ENCODE results near the gene CDADC1. TPM values are rescaled to one million over a fixed set of nuclear protein-coding genes. Genes with fewer than 3 reads are reported as not detected.

The CDADC1 gene
- total RNA-seq, 1 donor from 2014 or later: 9.2 TPM

DNA sequence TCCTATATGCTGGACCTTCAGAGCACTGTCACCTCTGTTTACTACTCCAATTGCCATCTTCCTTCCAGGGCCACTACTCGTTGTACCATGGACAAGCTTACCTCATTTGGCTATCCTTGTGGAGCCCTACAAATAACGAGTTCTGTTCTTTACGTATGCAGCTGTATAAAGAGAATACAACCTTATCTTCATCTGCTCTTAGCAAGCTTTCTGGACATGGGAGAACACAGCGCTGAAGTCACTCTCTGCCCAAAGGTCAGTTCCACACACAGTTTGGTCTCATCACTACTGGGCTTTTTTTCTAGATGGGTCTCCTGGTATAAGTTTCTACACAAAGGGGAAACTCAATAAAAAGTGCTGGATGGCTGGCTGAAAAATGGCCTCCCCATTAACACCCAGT, 88.9 kb downstream of the CDADC1 start:
- Mint-ChIP-seq H3K4me1 (peaks cover 41% of the 10 kb centered on the region), H3K36me3 (peaks cover 2% of the 10 kb centered on the region), H3K27ac (no peak overlapping the region), H3K27me3 (ENCODE audit: low read depth) (peaks cover 3% of the 10 kb centered on the region), H3K9me3 (no peaks in the 10 kb centered on the region), H3K4me3 (no peak overlapping the region)
- TF ChIP-seq, protein P1, sequence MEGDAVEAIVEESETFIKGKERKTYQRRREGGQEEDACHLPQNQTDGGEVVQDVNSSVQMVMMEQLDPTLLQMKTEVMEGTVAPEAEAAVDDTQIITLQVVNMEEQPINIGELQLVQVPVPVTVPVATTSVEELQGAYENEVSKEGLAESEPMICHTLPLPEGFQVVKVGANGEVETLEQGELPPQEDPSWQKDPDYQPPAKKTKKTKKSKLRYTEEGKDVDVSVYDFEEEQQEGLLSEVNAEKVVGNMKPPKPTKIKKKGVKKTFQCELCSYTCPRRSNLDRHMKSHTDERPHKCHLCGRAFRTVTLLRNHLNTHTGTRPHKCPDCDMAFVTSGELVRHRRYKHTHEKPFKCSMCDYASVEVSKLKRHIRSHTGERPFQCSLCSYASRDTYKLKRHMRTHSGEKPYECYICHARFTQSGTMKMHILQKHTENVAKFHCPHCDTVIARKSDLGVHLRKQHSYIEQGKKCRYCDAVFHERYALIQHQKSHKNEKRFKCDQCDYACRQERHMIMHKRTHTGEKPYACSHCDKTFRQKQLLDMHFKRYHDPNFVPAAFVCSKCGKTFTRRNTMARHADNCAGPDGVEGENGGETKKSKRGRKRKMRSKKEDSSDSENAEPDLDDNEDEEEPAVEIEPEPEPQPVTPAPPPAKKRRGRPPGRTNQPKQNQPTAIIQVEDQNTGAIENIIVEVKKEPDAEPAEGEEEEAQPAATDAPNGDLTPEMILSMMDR (IDR thresholded peaks at IDR 0.05; ENCODE audit: unreplicated experiment): no peak
- no peak for DNase-seq (ENCODE audit: low spot score in 2 of 2, unreplicated experiment in 2 of 2)

DNA sequence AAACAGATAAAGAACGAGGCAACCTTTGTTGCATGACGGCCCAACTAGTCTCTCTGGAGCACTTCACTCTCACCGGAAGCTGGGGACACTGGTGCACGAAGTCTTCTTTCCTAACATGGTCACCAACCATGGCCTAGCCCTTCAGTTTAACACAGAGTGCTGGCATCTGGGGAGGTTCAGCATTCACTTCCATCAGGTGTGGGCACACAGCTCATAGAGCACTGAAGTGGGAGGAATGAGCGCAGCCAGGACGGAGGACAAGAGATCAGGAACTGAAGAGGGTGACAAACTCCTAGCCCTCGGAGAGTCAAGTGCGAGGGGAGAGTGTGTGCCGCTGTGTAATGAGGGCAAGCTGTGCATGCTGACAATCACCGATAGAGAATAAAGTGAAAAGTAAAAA, 92.4 kb downstream of the CDADC1 start:
- TF ChIP-seq, protein P1 (IDR thresholded peaks at IDR 0.05; ENCODE audit: unreplicated experiment): no peak
- no peak overlapping the region for H3K27ac Mint-ChIP-seq
- H3K36me3 Mint-ChIP-seq: peaks cover 2% of the 10 kb centered on the region
- no peaks in the 10 kb centered on the region for H3K27me3 Mint-ChIP-seq (ENCODE audit: low read depth)
- DNase-seq (ENCODE audit: low spot score in 2 of 2, unreplicated experiment in 2 of 2): no peak
- H3K9me3 Mint-ChIP-seq: no peaks in the 10 kb centered on the region
- no peak overlapping the region for H3K4me3 Mint-ChIP-seq
- H3K4me1 Mint-ChIP-seq: peaks cover 31% of the 10 kb centered on the region

DNA sequence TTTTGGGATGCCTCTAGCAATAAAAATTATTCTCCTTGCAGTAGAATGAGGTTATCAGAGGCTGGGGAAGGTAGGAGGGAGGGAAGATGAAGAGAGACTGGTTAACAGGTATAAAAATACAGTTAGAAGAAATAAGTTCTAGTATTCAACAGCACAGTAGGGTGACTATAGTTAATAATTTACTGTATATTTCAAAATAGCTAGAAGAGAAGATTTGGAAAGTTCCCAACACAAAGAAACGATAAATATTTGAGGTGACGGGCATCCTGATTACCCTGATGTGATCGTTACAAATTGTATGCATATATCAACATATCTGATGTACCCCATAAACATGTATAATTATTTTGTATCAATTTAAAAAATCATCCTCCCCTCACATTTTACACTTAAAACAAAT, 93.8 kb downstream of the CDADC1 start:
- H3K27ac Mint-ChIP-seq: no peak overlapping the region
- no peak for DNase-seq (ENCODE audit: low spot score in 2 of 2, unreplicated experiment in 2 of 2)
- no peak overlapping the region for H3K4me3 Mint-ChIP-seq
- H3K27me3 Mint-ChIP-seq (ENCODE audit: low read depth): no peaks in the 10 kb centered on the region
- peaks cover 19% of the 10 kb centered on the region for H3K4me1 Mint-ChIP-seq
- TF ChIP-seq, protein P1 (IDR thresholded peaks at IDR 0.05; ENCODE audit: unreplicated experiment): no peak
- no peaks in the 10 kb centered on the region for H3K9me3 Mint-ChIP-seq
- peaks cover 2% of the 10 kb centered on the region for H3K36me3 Mint-ChIP-seq

DNA sequence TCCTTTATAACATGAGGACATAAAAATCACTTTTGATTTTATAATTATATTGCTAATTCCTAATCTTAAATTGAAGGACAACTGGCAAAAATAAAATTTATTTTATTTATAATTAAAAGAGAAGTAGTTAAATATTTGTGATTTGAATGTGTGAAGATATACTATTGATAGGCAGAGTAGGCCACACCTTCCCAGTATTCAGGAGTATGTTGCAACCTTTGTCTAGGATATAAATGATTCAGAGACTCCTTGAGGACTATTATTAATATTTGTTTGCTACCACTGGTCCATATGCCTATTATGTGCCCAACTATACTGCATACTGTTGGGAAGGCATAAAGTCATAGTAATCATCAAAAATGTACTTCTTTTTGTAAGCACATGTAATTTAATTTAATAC, 94.2 kb downstream of the CDADC1 start:
- Mint-ChIP-seq H3K27me3 (ENCODE audit: low read depth) (no peaks in the 10 kb centered on the region), H3K36me3 (peaks cover 2% of the 10 kb centered on the region), H3K9me3 (no peaks in the 10 kb centered on the region), H3K4me3 (no peak overlapping the region), H3K27ac (no peak overlapping the region), H3K4me1 (peaks cover 17% of the 10 kb centered on the region)
- DNase-seq (ENCODE audit: low spot score in 2 of 2, unreplicated experiment in 2 of 2): no peak
- TF ChIP-seq, protein P1 (IDR thresholded peaks at IDR 0.05; ENCODE audit: unreplicated experiment): no peak

DNA sequence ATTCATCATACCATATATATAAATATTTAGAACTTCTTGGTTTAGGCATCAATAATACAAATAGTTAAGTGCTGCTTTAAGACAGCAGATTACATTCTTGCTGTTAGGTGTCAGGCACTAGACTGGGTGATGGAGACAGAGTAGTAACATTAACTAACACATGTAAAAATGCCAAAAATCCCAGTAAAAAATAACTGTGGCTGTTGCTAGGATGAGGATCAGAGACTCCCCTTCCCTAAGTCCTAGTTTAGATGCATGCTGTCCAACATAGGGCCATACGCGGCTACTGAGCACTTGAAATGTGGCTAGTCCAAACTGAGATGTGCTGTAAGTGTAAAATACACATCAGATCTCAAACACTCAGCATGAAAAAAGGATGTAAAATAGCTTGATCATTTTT, 94.7 kb downstream of the CDADC1 start:
- TF ChIP-seq, protein P1 (IDR thresholded peaks at IDR 0.05; ENCODE audit: unreplicated experiment): no peak
- peaks cover 17% of the 10 kb centered on the region for H3K4me1 Mint-ChIP-seq
- H3K4me3 Mint-ChIP-seq: no peak overlapping the region
- no peaks in the 10 kb centered on the region for H3K27me3 Mint-ChIP-seq (ENCODE audit: low read depth)
- H3K27ac Mint-ChIP-seq: no peak overlapping the region
- peaks cover 2% of the 10 kb centered on the region for H3K36me3 Mint-ChIP-seq
- no peaks in the 10 kb centered on the region for H3K9me3 Mint-ChIP-seq
- DNase-seq (ENCODE audit: low spot score in 2 of 2, unreplicated experiment in 2 of 2): no peak

Other genes with a start within 250 kb of the CDADC1 start
- 0.18 TPM in 1 of 3 replicates, not detected in the others for gene MLNR, start 27.6 kb upstream of the CDADC1 start, total RNA-seq
- gene CAB39L, start 196.1 kb downstream of the CDADC1 start, total RNA-seq: 13.3 to 14.7 TPM (median 14.1 TPM) in 3 replicates
- 10.8 to 12.0 TPM (median 11.6 TPM) in 3 replicates for gene SETDB2, start 196.3 kb downstream of the CDADC1 start, total RNA-seq
- gene PHF11, start 248.0 kb downstream of the CDADC1 start, total RNA-seq: 32.4 to 36.0 TPM (median 33.3 TPM) in 3 replicates